ENCODE data around the gene PIGQ. TPM values are rescaled to one million over a fixed set of nuclear protein-coding genes. Genes with fewer than 3 reads are reported as not detected.
A peak's percentile ranks its signal among the peaks of the same experiment; 100 is the strongest.

Gene PIGQ
- total RNA-seq, 4 donors from 2014 or later = 30.4 to 42.4 (median 36.8) TPM

DNA sequence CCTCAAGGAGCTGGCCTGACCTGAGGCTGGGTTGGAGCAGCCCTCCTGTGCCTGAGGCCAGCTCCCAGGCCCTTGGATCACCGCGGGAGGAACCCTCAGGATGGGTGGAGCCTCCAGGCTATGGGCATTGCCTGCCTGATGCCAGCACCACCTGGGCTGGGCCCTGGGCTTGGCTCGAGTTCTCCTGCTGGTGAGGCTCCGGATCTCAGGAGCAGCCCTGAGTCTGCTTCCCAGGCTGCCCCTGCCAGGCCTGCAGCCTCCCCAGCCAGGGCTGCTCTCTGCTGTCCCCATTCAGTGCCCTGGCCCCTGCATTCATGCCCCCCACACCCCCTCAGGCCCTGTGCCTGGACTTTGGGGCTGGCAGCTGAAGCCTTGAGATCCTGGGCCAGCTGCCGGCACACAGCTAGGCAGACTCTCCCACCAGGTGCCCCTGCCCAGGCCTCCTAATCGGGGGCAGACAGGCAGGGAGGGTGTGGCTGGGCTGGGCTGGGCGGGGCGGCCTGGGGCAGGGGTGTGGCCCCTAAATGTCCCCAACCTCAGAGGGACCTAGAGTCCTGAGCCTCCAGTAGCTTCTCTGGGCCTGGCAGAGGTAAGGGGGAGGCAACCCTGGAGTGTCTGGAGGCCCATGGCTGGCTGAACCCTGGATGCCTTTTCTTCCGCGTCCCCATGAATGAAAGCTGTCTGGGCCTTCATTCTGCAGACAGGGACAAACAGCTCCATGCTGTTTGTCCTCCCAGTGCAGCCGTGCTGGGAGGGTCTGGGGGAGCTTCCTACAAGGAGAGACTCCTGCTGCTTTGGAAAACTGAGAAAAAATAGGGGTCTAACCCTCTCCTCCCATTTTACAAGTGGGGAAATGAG, 1.1 kb upstream of the PIGQ start:
- peak overlapping the region in 1 of 2 donors; percentile 97 for H3K4me3 ChIP-seq
- peak overlapping the region in 3 of 4 donors; percentile 78 to 88 (median 80) for H3K27ac ChIP-seq
- peaks cover 0 to 64% (median 38%) of the 10 kb centered on the region in 3 donors for H3K4me1 ChIP-seq

DNA sequence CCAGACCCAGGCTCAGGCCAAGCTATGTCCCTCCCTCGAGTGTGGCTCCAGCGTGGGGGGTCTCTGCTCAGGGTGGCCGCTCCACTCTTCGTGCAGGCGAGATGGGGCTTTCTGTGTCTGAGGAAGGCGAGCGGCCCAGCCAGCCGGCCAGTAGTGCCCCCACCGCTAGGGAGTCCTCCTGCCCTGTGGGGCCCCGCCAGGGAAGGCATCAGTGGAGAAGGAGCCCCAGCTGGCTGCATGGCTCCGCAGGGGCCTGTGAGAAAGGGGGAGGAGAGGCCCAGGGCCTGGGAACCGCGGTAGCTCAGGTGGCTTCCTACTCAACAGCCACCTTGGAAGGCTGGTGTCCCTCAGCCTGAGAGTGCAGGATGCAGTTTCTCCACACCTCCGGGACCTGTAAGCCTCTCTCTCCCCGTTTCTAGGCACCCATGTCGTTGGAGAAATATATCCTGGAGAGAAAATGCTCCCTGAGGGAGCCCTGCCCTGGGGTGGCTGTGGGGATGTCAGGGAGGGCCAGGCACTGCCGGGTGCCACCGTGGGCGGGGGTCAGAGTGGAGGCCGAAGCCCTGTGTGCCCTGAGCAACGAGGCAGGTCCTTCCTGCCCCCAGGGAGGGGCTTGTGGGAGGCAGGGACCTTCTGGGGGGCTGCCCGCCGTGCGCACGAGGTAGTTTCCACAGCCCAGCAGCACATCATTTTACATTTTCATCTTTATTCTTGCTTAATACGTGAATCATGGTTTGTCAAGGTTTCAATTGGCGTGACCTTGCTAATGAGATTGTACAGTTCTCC, 3.3 kb downstream of the PIGQ start:
- Histone ChIP-seq H3K27ac (no peak overlapping the region), H3K9me3 (no peaks in the 10 kb centered on the region), H3K27me3 (no peaks in the 10 kb centered on the region), H3K36me3 (peaks cover 0 to 44% of the 10 kb centered on the region in 2 donors), H3K4me1 (peaks cover 0 to 40% (median 14%) of the 10 kb centered on the region in 3 donors), H3K4me3 (no peak overlapping the region)
- ATAC-seq = no peak
- 70 to 72% methylated on average over 7 to 14 of the region's 27 CpGs for WGBS, 2 donors (ENCODE audit: low coverage in 1 of 2)
- TF ChIP-seq POLR2AphosphoS5 (IDR thresholded peaks at IDR 0.05) = no peak

More for the DNA sequence above, 1.1 kb upstream of the PIGQ start:
- peaks cover 0 to 17% of the 10 kb centered on the region in 2 donors for H3K36me3 ChIP-seq
- peaks cover 17% of the 10 kb centered on the region for H3K27me3 ChIP-seq
- TF ChIP-seq, protein P1, sequence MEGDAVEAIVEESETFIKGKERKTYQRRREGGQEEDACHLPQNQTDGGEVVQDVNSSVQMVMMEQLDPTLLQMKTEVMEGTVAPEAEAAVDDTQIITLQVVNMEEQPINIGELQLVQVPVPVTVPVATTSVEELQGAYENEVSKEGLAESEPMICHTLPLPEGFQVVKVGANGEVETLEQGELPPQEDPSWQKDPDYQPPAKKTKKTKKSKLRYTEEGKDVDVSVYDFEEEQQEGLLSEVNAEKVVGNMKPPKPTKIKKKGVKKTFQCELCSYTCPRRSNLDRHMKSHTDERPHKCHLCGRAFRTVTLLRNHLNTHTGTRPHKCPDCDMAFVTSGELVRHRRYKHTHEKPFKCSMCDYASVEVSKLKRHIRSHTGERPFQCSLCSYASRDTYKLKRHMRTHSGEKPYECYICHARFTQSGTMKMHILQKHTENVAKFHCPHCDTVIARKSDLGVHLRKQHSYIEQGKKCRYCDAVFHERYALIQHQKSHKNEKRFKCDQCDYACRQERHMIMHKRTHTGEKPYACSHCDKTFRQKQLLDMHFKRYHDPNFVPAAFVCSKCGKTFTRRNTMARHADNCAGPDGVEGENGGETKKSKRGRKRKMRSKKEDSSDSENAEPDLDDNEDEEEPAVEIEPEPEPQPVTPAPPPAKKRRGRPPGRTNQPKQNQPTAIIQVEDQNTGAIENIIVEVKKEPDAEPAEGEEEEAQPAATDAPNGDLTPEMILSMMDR (IDR thresholded peaks at IDR 0.05) = no peak
- no peak for TF ChIP-seq EP300 (IDR thresholded peaks at IDR 0.05)
- TF ChIP-seq POLR2A (IDR thresholded peaks at IDR 0.05) = no peak
- no peak for TF ChIP-seq POLR2AphosphoS5 (IDR thresholded peaks at IDR 0.05)
- no peaks in the 10 kb centered on the region for H3K9me3 ChIP-seq
- WGBS, 2 donors (ENCODE audit: low coverage in 1 of 2) = no CpG with 5 or more reads among the region's 11 CpGs
- no peak for ATAC-seq

DNA sequence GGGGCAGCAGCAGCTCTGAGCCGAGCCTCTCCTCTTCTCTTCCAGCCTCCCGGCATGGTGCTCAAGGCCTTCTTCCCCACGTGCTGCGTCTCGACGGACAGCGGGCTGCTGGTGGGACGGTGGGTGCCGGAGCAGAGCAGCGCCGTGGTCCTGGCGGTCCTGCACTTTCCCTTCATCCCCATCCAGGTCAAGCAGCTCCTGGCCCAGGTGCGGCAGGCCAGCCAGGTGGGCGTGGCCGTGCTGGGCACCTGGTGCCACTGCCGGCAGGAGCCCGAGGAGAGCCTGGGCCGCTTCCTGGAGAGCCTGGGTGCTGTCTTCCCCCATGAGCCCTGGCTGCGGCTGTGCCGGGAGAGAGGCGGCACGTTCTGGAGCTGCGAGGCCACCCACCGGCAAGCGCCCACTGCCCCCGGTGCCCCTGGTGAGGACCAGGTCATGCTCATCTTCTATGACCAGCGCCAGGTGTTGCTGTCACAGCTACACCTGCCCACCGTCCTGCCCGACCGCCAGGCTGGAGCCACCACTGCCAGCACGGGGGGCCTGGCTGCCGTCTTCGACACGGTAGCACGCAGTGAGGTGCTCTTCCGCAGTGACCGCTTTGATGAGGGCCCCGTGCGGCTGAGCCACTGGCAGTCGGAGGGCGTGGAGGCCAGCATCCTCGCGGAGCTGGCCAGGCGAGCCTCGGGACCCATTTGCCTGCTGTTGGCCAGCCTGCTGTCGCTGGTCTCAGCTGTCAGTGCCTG, 4.4 kb downstream of the PIGQ start:
- TF ChIP-seq, protein P1 (IDR thresholded peaks at IDR 0.05) = no peak
- TF ChIP-seq POLR2A (IDR thresholded peaks at IDR 0.05) = no peak
- TF ChIP-seq EP300 (IDR thresholded peaks at IDR 0.05) = no peak
- no peak for TF ChIP-seq POLR2AphosphoS5 (IDR thresholded peaks at IDR 0.05)
- Histone ChIP-seq H3K4me3 (no peak overlapping the region), H3K4me1 (peaks cover 0 to 36% (median 6%) of the 10 kb centered on the region in 3 donors), H3K36me3 (peaks cover 0 to 44% of the 10 kb centered on the region in 2 donors), H3K27ac (no peak overlapping the region), H3K27me3 (no peaks in the 10 kb centered on the region), H3K9me3 (no peaks in the 10 kb centered on the region)
- no CpG with 5 or more reads among the region's 46 CpGs for WGBS, 2 donors (ENCODE audit: low coverage in 1 of 2)
- ATAC-seq = no peak

DNA sequence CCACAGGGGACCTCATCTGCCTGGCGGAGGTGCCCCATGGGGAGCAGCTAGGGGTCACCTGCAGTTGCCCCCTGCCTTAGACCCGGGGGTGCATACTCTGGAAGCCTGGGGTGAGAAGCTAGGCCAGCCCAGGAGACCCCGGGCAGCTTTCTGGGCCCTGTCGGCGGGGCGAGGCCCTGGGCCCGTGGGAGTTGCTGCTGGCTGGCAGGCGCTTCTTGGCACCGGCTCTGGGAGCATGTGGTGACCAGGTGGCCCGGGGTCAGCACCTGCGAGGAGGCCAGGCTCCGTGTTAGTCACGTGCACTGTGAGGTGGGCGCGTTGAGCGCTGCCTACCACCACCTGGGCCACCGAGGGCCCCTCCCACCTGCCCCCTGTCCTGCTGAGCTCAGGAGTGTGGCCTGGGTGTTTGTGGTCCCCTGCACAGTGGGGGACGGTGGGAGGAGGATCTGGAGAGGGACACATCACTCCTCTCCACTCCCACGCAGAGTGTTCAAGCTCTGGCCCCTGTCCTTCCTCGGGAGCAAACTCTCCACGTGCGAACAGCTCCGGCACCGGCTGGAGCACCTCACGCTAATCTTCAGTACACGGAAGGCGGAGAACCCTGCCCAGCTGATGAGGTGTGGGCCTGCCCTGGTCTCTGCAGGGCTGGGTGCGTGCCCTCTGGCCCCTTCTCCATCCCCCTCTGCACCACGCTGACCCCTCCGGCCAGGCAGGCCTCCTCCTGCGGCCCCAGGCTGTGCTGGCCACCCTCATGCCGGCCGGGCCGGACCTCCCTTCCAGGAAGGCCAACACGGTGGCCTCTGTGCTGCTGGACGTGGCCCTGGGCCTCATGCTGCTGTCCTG, 5.8 kb downstream of the PIGQ start:
- WGBS, 2 donors (ENCODE audit: low coverage in 1 of 2) = no CpG with 5 or more reads among the region's 36 CpGs
- Histone ChIP-seq H3K9me3 (no peaks in the 10 kb centered on the region), H3K27me3 (no peaks in the 10 kb centered on the region), H3K36me3 (peaks cover 0 to 47% of the 10 kb centered on the region in 2 donors), H3K4me1 (peaks cover 0 to 31% (median 1%) of the 10 kb centered on the region in 3 donors), H3K27ac (no peak overlapping the region), H3K4me3 (no peak overlapping the region)
- TF ChIP-seq EP300 (IDR thresholded peaks at IDR 0.05) (no peak), POLR2AphosphoS5 (IDR thresholded peaks at IDR 0.05) (no peak), POLR2A (IDR thresholded peaks at IDR 0.05) (no peak)
- TF ChIP-seq, protein P1 (IDR thresholded peaks at IDR 0.05) = no peak
- no peak for ATAC-seq
